ENCODE measurements around the gene ZXDC. TPM values are rescaled to one million over a fixed set of nuclear protein-coding genes. Genes with fewer than 3 reads are reported as not detected.

ZXDC gene
- total RNA-seq, 1 experiment from 2014 or later, result 28.3 TPM

DNA sequence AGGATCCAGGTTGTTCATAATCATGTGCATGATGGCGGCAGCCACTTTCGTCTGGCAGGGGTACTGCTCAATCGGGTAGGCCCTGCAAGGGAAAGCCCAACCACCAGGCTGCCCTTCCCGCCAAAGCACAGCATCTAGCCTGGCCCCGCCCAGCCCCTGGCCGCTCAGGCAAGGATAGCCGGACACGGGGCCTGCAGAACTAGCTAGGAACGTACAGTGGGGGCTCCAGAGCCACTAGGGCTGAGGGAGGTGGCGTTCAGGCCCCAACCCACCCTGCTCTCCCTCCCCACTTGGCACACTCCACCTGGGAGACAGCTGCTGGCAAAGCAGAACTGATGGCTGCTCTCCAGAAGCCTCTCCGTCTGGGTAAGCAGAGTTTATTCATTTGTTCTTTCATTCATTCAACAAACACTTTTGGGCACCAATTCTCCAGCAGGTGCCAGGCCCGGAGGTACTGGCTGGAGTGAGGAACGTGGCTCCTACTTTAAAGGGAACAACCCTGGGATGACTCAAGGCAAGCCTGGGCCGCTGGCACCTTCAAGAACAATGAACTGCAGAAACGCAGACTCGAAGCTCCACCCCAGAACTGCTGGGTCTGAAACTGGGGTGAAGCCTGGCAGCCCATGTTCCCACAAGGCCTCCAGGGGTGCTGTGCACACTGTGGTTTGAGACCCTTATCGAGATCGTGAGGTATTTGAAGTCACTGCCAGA, 34.1 kb upstream of the ZXDC start:
- Histone ChIP-seq H3K27me3 (ENCODE audit: insufficient read depth, low read length) (no peaks in the 10 kb centered on the region), H3K9ac (ENCODE audit: extremely low read depth, insufficient read length, low read length) (no peak overlapping the region), H2AFZ (ENCODE audit: low read length) (no peak overlapping the region), H4K8ac (replicated peaks; ENCODE audit: insufficient read length, low read depth, low read length) (no peak overlapping the region), H3K14ac (ENCODE audit: insufficient read depth, low read length) (no peak overlapping the region), H2BK120ac (ENCODE audit: low read depth, low read length, poor library complexity, severe bottlenecking) (no peak overlapping the region), H4K5ac (ENCODE audit: insufficient read length, low read depth, low read length) (no peak overlapping the region), H3K56ac (ENCODE audit: insufficient read length, low read depth, low read length) (no peak overlapping the region), H3K4ac (ENCODE audit: low read depth, low read length) (no peak overlapping the region), H3K4me2 (ENCODE audit: insufficient read depth, insufficient read length, low read length) (no peak overlapping the region), H3K23me2 (ENCODE audit: insufficient read length, low read depth, low read length, poor library complexity, severe bottlenecking) (no peaks in the 10 kb centered on the region), H2BK12ac (ENCODE audit: insufficient read length, low read depth, low read length) (no peak overlapping the region), H3T11ph (ENCODE audit: low read length) (no peak overlapping the region), H3K9me3 (ENCODE audit: control insufficient read depth, low read depth, low read length) (no peaks in the 10 kb centered on the region), H3K27ac (ENCODE audit: insufficient read length, low read depth, low read length) (no peak overlapping the region), H2BK20ac (ENCODE audit: low read depth, low read length, poor library complexity, severe bottlenecking) (no peak overlapping the region), H2BK15ac (ENCODE audit: low read depth, low read length) (no peak overlapping the region), H3K79me1 (ENCODE audit: insufficient read depth, low read depth, low read length, poor library complexity, severe bottlenecking) (no peaks in the 10 kb centered on the region), H3K23ac (ENCODE audit: insufficient read length, low read depth, low read length) (no peak overlapping the region), H2AK5ac (ENCODE audit: insufficient read length, low read length) (no peak overlapping the region), H3K4me1 (ENCODE audit: insufficient read depth, low read length) (no peaks in the 10 kb centered on the region), H3K18ac (ENCODE audit: insufficient read length, low read depth, low read length) (no peak overlapping the region), H4K20me1 (ENCODE audit: control insufficient read depth, insufficient read depth, insufficient read length) (no peaks in the 10 kb centered on the region), H3K79me2 (ENCODE audit: insufficient read depth, low read length) (no peaks in the 10 kb centered on the region), H2BK5ac (ENCODE audit: insufficient read length, low read length) (no peak overlapping the region), H4K91ac (ENCODE audit: insufficient read length, low read depth, low read length) (no peak overlapping the region)
- TF ChIP-seq CTCF (conservative IDR thresholded peaks at IDR 0.05), result no peak
- Mint-ChIP-seq H3K36me3 (ENCODE audit: insufficient read depth in 1 of 3, low read depth in 3 of 3) (no peaks in the 10 kb centered on the region), H3K9me3 (no peaks in the 10 kb centered on the region), H3K4me3 (no peak overlapping the region), H3K27me3 (ENCODE audit: low read depth) (peaks cover 2% of the 10 kb centered on the region; the same call in 1 of the 2 replicates), H3K4me1 (peaks cover 2 to 3% of the 10 kb centered on the region in 2 experiments; a peak in 3 of 4 replicates), H3K27ac (no peak overlapping the region)
- whole genome bisulfite sequencing (ENCODE audit: extremely low coverage, insufficient read length, low lambda C conversion rate), result no CpG with 5 or more reads among the region's 18 CpGs
- no peak for DNase-seq
